Ovary (tissue), 3 donors: ENCODE measurements around the gene APOL4.

Experiments
- CTCF ChIP-seq, 3 donors: fragments of 450-650 bp in 2 of 3; fragments of 200-600 bp in 1 of 3; IDR thresholded peaks; one replicate each; pipeline versions ENCODE4 v1.5.1 to v1.8.0; 2016 to 2022; ENCODE audit warnings: antibody characterized with exemption in 3 of 3, mild to moderate bottlenecking in 1 of 3
- POLR2A ChIP-seq: fragments of 450-650 bp; IDR thresholded peaks from one replicate; pipeline ENCODE4 v1.6.1; 2017; ENCODE audit warnings: antibody characterized with exemption, mild to moderate bottlenecking, moderate library complexity
- donor health status: DM: no; HTN: no; CAD: no.

- TF ChIP-seq CTCF (IDR thresholded peaks at IDR 0.05) (no peak), POLR2A (no peak)
Measured at GRCh38 chr22:36148411-36148810, 53.2 kb downstream of the APOL4 start.
